H9 (cell line): ENCODE results near the gene TMEM132D. TPM values are rescaled to one million over a fixed set of nuclear protein-coding genes. Genes with fewer than 3 reads are reported as not detected.

Experiments
- DNase-seq: peaks from one replicate; pipeline ENCODE4 v3.0.0-alpha.2; 2017
- H2AFZ ChIP-seq: one replicate; pipeline ENCODE4 v1.6.1; 2013; ENCODE audit warnings: mild to moderate bottlenecking, low read length, control low read depth, moderate library complexity
- H2AK5ac ChIP-seq: 2 replicates; pipeline ENCODE4 v1.6.1; 2013; ENCODE audit warnings: low read length, control low read depth, mixed read lengths; ENCODE audit not compliant: insufficient read length
- H2BK120ac ChIP-seq: one replicate; pipeline ENCODE4 v1.6.1; 2013; ENCODE audit warnings: low read depth, mild to moderate bottlenecking, low read length, control low read depth, inconsistent platforms; ENCODE audit not compliant: poor library complexity, severe bottlenecking
- H2BK12ac ChIP-seq: 2 replicates; pipeline ENCODE4 v1.6.1; 2013; ENCODE audit warnings: low read length, control low read depth, mixed read lengths, low read depth; ENCODE audit not compliant: insufficient read length
- H2BK15ac ChIP-seq: 2 replicates; pipeline ENCODE4 v1.6.1; 2013; ENCODE audit warnings: low read depth, low read length, control low read depth
- H2BK20ac ChIP-seq: one replicate; pipeline ENCODE4 v1.6.1; 2013; ENCODE audit warnings: low read depth, mild to moderate bottlenecking, low read length, control low read depth, inconsistent platforms; ENCODE audit not compliant: poor library complexity, severe bottlenecking
- H2BK5ac ChIP-seq: 2 replicates; pipeline ENCODE4 v1.6.1; 2013; ENCODE audit warnings: low read length, control low read depth, mixed read lengths; ENCODE audit not compliant: insufficient read length
- H3K14ac ChIP-seq: 2 replicates; pipeline ENCODE4 v1.6.1; 2013; ENCODE audit warnings: low read length, control low read depth; ENCODE audit not compliant: insufficient read depth
- H3K18ac ChIP-seq: 2 replicates; pipeline ENCODE4 v1.6.1; 2013; ENCODE audit warnings: low read depth, mild to moderate bottlenecking, mixed read lengths, low read length, control low read depth; ENCODE audit not compliant: insufficient read length
- H3K23ac ChIP-seq: 2 replicates; pipeline ENCODE4 v1.6.1; 2013; ENCODE audit warnings: low read length, control low read depth, mixed read lengths, low read depth; ENCODE audit not compliant: insufficient read length
- H3K23me2 ChIP-seq: 2 replicates; pipeline ENCODE4 v1.6.1; 2013; ENCODE audit warnings: low read depth, mild to moderate bottlenecking, mixed read lengths, low read length, control low read depth; ENCODE audit not compliant: insufficient read length, poor library complexity, severe bottlenecking
- H3K27ac ChIP-seq: 2 replicates; pipeline ENCODE4 v1.5.1; 2013; ENCODE audit warnings: low read length, control low read depth, mixed read lengths, low read depth; ENCODE audit not compliant: insufficient read length
- H3K27me3 ChIP-seq: 2 replicates; pipeline ENCODE4 v1.6.1; 2013; ENCODE audit warnings: low read length, control low read depth, inconsistent platforms; ENCODE audit not compliant: insufficient read depth
- H3K4ac ChIP-seq: 2 replicates; pipeline ENCODE4 v1.6.1; 2013; ENCODE audit warnings: low read depth, mild to moderate bottlenecking, control low read depth, inconsistent platforms, low read length, moderate library complexity
- H3K4me1 ChIP-seq: 2 replicates; pipeline ENCODE4 v1.6.1; 2013; ENCODE audit warnings: low read length, control low read depth, inconsistent platforms; ENCODE audit not compliant: insufficient read depth
- H3K4me2 ChIP-seq: 2 replicates; pipeline ENCODE4 v1.6.1; 2013; ENCODE audit warnings: low read length, control low read depth, mixed read lengths; ENCODE audit not compliant: insufficient read length, insufficient read depth
- H3K56ac ChIP-seq: 2 replicates; pipeline ENCODE4 v1.6.1; 2013; ENCODE audit warnings: low read depth, mild to moderate bottlenecking, mixed read lengths, low read length, control low read depth; ENCODE audit not compliant: insufficient read length
- H3K79me1 ChIP-seq: 2 replicates; pipeline ENCODE4 v1.6.1; 2013; ENCODE audit warnings: low read depth, mild to moderate bottlenecking, moderate library complexity, low read length, control low read depth, inconsistent platforms; ENCODE audit not compliant: insufficient read depth, poor library complexity, severe bottlenecking
- H3K79me2 ChIP-seq: 2 replicates; pipeline ENCODE4 v1.6.1; 2013; ENCODE audit warnings: low read length, control low read depth, inconsistent platforms; ENCODE audit not compliant: insufficient read depth
- H3K9ac ChIP-seq: 2 replicates; pipeline ENCODE4 v1.6.1; 2013; ENCODE audit warnings: low read length, control low read depth, mixed read lengths; ENCODE audit not compliant: insufficient read length; ENCODE audit errors: extremely low read depth
- H3K9me3 ChIP-seq: one replicate; pipeline ENCODE4 v1.6.1; 2013; ENCODE audit warnings: low read depth, low read length, inconsistent platforms; ENCODE audit not compliant: control insufficient read depth
- H3T11ph ChIP-seq: one replicate; pipeline ENCODE4 v1.6.1; 2013; ENCODE audit warnings: mild to moderate bottlenecking, low read length, control low read depth, inconsistent platforms
- H4K20me1 ChIP-seq: one replicate; pipeline ENCODE4 v1.6.1; 2013; ENCODE audit not compliant: control insufficient read depth, insufficient read length, insufficient read depth
- H4K5ac ChIP-seq: 2 replicates; pipeline ENCODE4 v1.6.1; 2013; ENCODE audit warnings: low read depth, mild to moderate bottlenecking, mixed read lengths, low read length, control low read depth; ENCODE audit not compliant: insufficient read length
- H4K8ac ChIP-seq: replicated peaks from 2 replicates; pipeline ENCODE4 v1.6.1; 2013; ENCODE audit warnings: low read length, control low read depth, mixed read lengths, low read depth; ENCODE audit not compliant: insufficient read length
- H4K91ac ChIP-seq: 2 replicates; pipeline ENCODE4 v1.6.1; 2013; ENCODE audit warnings: low read depth, mild to moderate bottlenecking, moderate library complexity, mixed read lengths, low read length, control low read depth; ENCODE audit not compliant: insufficient read length
- H3K27ac Mint-ChIP-seq, 3 experiments: 2 replicates in 2 of 3; 3 replicates in 1 of 3; pipeline ENCODE4 v1.8.0; 2020 to 2021; ENCODE audit warnings: mixed read lengths in 3 of 3, mild to moderate bottlenecking in 1 of 3, moderate library complexity in 1 of 3
- H3K27me3 Mint-ChIP-seq: 2 replicates; pipeline ENCODE4 v1.8.0; 2021; ENCODE audit warnings: low read depth, mild to moderate bottlenecking, moderate library complexity, mixed read lengths
- H3K36me3 Mint-ChIP-seq, 3 experiments: 2 replicates in 2 of 3; 3 replicates in 1 of 3; pipeline ENCODE4 v1.8.0; 2020 to 2021; ENCODE audit warnings: low read depth in 3 of 3, mixed read lengths in 3 of 3; ENCODE audit not compliant: insufficient read depth in 1 of 3
- H3K4me1 Mint-ChIP-seq, 2 experiments: 2 replicates each; pipeline ENCODE4 v1.8.0; 2020; ENCODE audit warnings: mixed read lengths in 2 of 2
- H3K4me3 Mint-ChIP-seq, 2 experiments: 2 replicates in 1 of 2; 3 replicates in 1 of 2; pipeline ENCODE4 v1.8.0; 2020 to 2021; ENCODE audit warnings: mild to moderate bottlenecking in 2 of 2, mixed read lengths in 2 of 2, moderate library complexity in 1 of 2
- H3K9me3 Mint-ChIP-seq, 2 experiments: 2 replicates in 1 of 2; 3 replicates in 1 of 2; pipeline ENCODE4 v1.8.0; 2020; ENCODE audit warnings: mild to moderate bottlenecking in 2 of 2, mixed read lengths in 2 of 2, moderate library complexity in 1 of 2
- WGBS: extraction: QIAGEN DNeasy Blood & Tissue Kit; methylation state at CpG from one replicate; pipeline ENCODE4 v1.1.7; 2013; ENCODE audit warnings: missing lambda C conversion rate, low lambda C conversion rate, mixed read lengths; ENCODE audit not compliant: insufficient read length; ENCODE audit errors: extremely low coverage; 5-methylcytosine and 5-hydroxymethylcytosine counted together
- total RNA-seq: library from RNA; stranded (reverse); gene quantifications from 2 replicates; pipeline ENCODE4 v1.2.1, GENCODE V29; 2021
- TF ChIP-seq, protein P1 (sequence below): fragments of 200-600 bp; sonication (generic); conservative IDR thresholded peaks from 3 replicates; pipeline ENCODE4 v1.8.0; 2021; ENCODE audit warnings: antibody characterized with exemption, mild to moderate bottlenecking

TMEM132D gene
- total RNA-seq, 1 experiment from 2014 or later = 6.1 TPM

DNA sequence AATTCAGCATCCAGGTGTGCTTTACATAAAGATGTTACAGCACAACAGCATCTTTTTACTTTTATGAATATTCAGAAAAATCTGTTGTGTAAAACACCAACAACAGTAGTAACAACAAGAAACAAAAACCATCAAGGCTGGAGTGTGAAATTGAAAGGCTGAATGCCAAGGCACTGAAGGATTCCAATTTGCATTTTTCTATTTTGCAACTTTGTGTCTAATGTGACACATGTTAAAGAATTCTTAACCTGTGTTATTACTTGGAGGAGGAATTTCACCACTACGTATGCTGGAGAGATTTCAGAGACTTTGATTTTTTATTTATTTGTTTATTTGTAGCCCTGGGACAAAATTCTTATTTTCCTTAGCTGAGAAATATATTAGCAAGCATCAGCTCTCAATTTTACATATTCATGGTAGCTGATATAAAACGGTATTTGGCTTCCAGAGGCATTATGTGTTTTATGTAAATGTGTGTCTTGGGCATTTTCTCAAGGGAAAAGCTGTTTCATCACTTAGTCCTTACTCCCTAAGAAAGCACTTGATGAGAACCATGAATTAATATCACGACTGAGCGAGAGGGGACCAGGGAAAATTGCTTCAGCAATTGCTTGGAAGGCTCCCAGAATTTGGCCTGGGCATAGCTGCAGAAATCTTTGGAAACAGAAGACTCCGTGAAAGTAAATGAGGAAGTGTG is 475.4 kb downstream of the TMEM132D start:
- no peak overlapping the region for H3K27ac Mint-ChIP-seq
- H3K4ac ChIP-seq = no peak overlapping the region
- no peak overlapping the region for H4K5ac ChIP-seq
- H3K27me3 Mint-ChIP-seq = peaks cover 3% of the 10 kb centered on the region; the same call in 1 of the 2 replicates
- H3K23me2 ChIP-seq = no peaks in the 10 kb centered on the region
- no peaks in the 10 kb centered on the region for H3K79me1 ChIP-seq
- TF ChIP-seq, protein P1, sequence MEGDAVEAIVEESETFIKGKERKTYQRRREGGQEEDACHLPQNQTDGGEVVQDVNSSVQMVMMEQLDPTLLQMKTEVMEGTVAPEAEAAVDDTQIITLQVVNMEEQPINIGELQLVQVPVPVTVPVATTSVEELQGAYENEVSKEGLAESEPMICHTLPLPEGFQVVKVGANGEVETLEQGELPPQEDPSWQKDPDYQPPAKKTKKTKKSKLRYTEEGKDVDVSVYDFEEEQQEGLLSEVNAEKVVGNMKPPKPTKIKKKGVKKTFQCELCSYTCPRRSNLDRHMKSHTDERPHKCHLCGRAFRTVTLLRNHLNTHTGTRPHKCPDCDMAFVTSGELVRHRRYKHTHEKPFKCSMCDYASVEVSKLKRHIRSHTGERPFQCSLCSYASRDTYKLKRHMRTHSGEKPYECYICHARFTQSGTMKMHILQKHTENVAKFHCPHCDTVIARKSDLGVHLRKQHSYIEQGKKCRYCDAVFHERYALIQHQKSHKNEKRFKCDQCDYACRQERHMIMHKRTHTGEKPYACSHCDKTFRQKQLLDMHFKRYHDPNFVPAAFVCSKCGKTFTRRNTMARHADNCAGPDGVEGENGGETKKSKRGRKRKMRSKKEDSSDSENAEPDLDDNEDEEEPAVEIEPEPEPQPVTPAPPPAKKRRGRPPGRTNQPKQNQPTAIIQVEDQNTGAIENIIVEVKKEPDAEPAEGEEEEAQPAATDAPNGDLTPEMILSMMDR = no peak
- no peak overlapping the region for H2AK5ac ChIP-seq
- no peak for DNase-seq
- H2BK20ac ChIP-seq = no peak overlapping the region
- H4K8ac ChIP-seq = no peak overlapping the region
- H3T11ph ChIP-seq = no peak overlapping the region
- no peak overlapping the region for H3K27ac ChIP-seq
- H4K20me1 ChIP-seq = no peaks in the 10 kb centered on the region
- no peak overlapping the region for H2BK120ac ChIP-seq
- no peaks in the 10 kb centered on the region for H3K9me3 ChIP-seq
- H3K79me2 ChIP-seq = no peaks in the 10 kb centered on the region
- H3K56ac ChIP-seq = no peak overlapping the region
- peaks cover 0 to 2% (median 0%) of the 10 kb centered on the region in 3 experiments; a peak in 1 of 7 replicates for H3K36me3 Mint-ChIP-seq
- no peak overlapping the region for H3K4me2 ChIP-seq
- H3K4me1 ChIP-seq = no peaks in the 10 kb centered on the region
- no peak overlapping the region for H3K18ac ChIP-seq
- H2AFZ ChIP-seq = no peak overlapping the region
- H2BK12ac ChIP-seq = no peak overlapping the region
- WGBS = no CpG with 5 or more reads among the region's 5 CpGs
- no peak overlapping the region for H2BK15ac ChIP-seq
- H3K4me3 Mint-ChIP-seq = no peak overlapping the region
- 0 out of 4 replicates have a peak, but pooled peaks cover 0 to 3% of the 10 kb centered on the region in 2 experiments for H3K4me1 Mint-ChIP-seq
- no peak overlapping the region for H3K14ac ChIP-seq
- no peak overlapping the region for H3K23ac ChIP-seq
- no peak overlapping the region for H3K9ac ChIP-seq
- H3K27me3 ChIP-seq = no peaks in the 10 kb centered on the region
- H4K91ac ChIP-seq = no peak overlapping the region
- H3K9me3 Mint-ChIP-seq = no peaks in the 10 kb centered on the region
- no peak overlapping the region for H2BK5ac ChIP-seq
